Trophoblast cell (in vitro differentiated cells and primary cell): ENCODE results near the gene NFAM1.

Experiments used
- DNase-seq, 2 donors: peaks; one replicate each; pipeline ENCODE4 v3.0.0-alpha.2; 2016
- H2AFZ ChIP-seq: 2 replicates; pipeline ENCODE4 v1.6.1; 2013; ENCODE audit warnings: low read length, moderate library complexity, mild to moderate bottlenecking; ENCODE audit not compliant: insufficient read depth, poor library complexity
- H2AK5ac ChIP-seq: 2 replicates; pipeline ENCODE4 v1.6.1; 2013; ENCODE audit warnings: mild to moderate bottlenecking, low read length
- H2BK120ac ChIP-seq: 2 replicates; pipeline ENCODE4 v1.6.1; 2013; ENCODE audit warnings: low read length, mild to moderate bottlenecking, moderate library complexity; ENCODE audit not compliant: insufficient read depth, poor library complexity
- H2BK12ac ChIP-seq: 2 replicates; pipeline ENCODE4 v1.6.1; 2013; ENCODE audit warnings: mild to moderate bottlenecking, low read length, moderate library complexity
- H2BK5ac ChIP-seq: 2 replicates; pipeline ENCODE4 v1.6.1; 2013; ENCODE audit warnings: low read length, low read depth, moderate library complexity, mild to moderate bottlenecking; ENCODE audit not compliant: poor library complexity
- H3K14ac ChIP-seq: 2 replicates; pipeline ENCODE4 v1.6.1; 2013; ENCODE audit warnings: mild to moderate bottlenecking, low read length
- H3K18ac ChIP-seq: 2 replicates; pipeline ENCODE4 v1.6.1; 2013; ENCODE audit warnings: mild to moderate bottlenecking, low read length
- H3K23ac ChIP-seq: 2 replicates; pipeline ENCODE4 v1.6.1; 2013; ENCODE audit warnings: low read length
- H3K27ac ChIP-seq: 2 replicates; pipeline ENCODE4 v1.5.1; 2013; ENCODE audit warnings: low read depth, mild to moderate bottlenecking, inconsistent platforms, low read length, moderate library complexity
- H3K27me3 ChIP-seq: 2 replicates; pipeline ENCODE4 v1.6.1; 2013; ENCODE audit warnings: inconsistent platforms, mild to moderate bottlenecking, low read length, moderate library complexity; ENCODE audit not compliant: insufficient read depth
- H3K36me3 ChIP-seq, 2 experiments: 1 replicate in 1 of 2; 2 replicates in 1 of 2; pipeline ENCODE4 v1.6.1; 2013; ENCODE audit warnings: low read length in 2 of 2, mild to moderate bottlenecking in 2 of 2, moderate library complexity in 1 of 2; ENCODE audit not compliant: insufficient read depth in 2 of 2, control insufficient read depth in 1 of 2
- H3K4ac ChIP-seq: 2 replicates; pipeline ENCODE4 v1.6.1; 2013; ENCODE audit warnings: low read depth, mild to moderate bottlenecking, low read length, moderate library complexity
- H3K4me1 ChIP-seq, 2 experiments: 1 replicate in 1 of 2; 2 replicates in 1 of 2; pipeline ENCODE4 v1.6.1; 2013; ENCODE audit warnings: low read length in 2 of 2, mild to moderate bottlenecking in 2 of 2, moderate library complexity in 1 of 2; ENCODE audit not compliant: insufficient read depth in 2 of 2, control insufficient read depth in 1 of 2
- H3K4me2 ChIP-seq: 2 replicates; pipeline ENCODE4 v1.6.1; 2013; ENCODE audit warnings: inconsistent platforms, mild to moderate bottlenecking, low read length, moderate library complexity
- H3K4me3 ChIP-seq: 2 replicates; pipeline ENCODE4 v1.5.1; 2013; ENCODE audit warnings: mild to moderate bottlenecking, low read depth, low read length, inconsistent platforms
- H3K79me1 ChIP-seq: one replicate; pipeline ENCODE4 v1.6.1; 2013; ENCODE audit warnings: low read length
- H3K79me2 ChIP-seq: 2 replicates; pipeline ENCODE4 v1.6.1; 2013; ENCODE audit warnings: low read length, mild to moderate bottlenecking; ENCODE audit not compliant: control insufficient read depth, insufficient read depth, poor library complexity
- H3K9ac ChIP-seq: 2 replicates; pipeline ENCODE4 v1.6.1; 2013; ENCODE audit warnings: mild to moderate bottlenecking, low read length
- H3K9me3 ChIP-seq: 2 replicates; pipeline ENCODE4 v1.6.1; 2013; ENCODE audit warnings: low read depth, mild to moderate bottlenecking, control low read depth, inconsistent platforms, low read length; ENCODE audit not compliant: insufficient read depth
- H4K12ac ChIP-seq: 2 replicates; pipeline ENCODE4 v1.6.1; 2013; ENCODE audit warnings: low read depth, mild to moderate bottlenecking, low read length, moderate library complexity
- H4K8ac ChIP-seq: 2 replicates; pipeline ENCODE4 v1.6.1; 2013; ENCODE audit warnings: low read depth, mild to moderate bottlenecking, low read length, moderate library complexity
- H4K91ac ChIP-seq: one replicate; pipeline ENCODE4 v1.6.1; 2013; ENCODE audit warnings: low read depth, mild to moderate bottlenecking, low read length, moderate library complexity
- WGBS: extraction: QIAGEN DNeasy Blood & Tissue Kit; methylation state at CpG from one replicate; pipeline ENCODE4 v1.1.7; 2013; ENCODE audit warnings: missing lambda C conversion rate; ENCODE audit not compliant: insufficient read length, insufficient coverage; ENCODE audit errors: extremely low coverage; 5-methylcytosine and 5-hydroxymethylcytosine counted together

NFAM1 gene

GRCh38 chr22:42387631-42388030, 44.6 kb downstream of the NFAM1 start:
- Histone ChIP-seq H2BK12ac (no peak overlapping the region), H3K4ac (no peak overlapping the region), H3K14ac (no peak overlapping the region), H3K9me3 (no peaks in the 10 kb centered on the region), H2BK120ac (no peak overlapping the region), H4K91ac (no peak overlapping the region), H3K36me3 (no peaks in the 10 kb centered on the region), H2AK5ac (no peak overlapping the region), H2BK5ac (no peak overlapping the region), H3K4me1 (no peaks in the 10 kb centered on the region), H4K12ac (no peak overlapping the region), H3K23ac (no peak overlapping the region), H3K27me3 (no peaks in the 10 kb centered on the region), H2AFZ (no peak overlapping the region), H3K79me1 (no peaks in the 10 kb centered on the region), H3K27ac (no peak overlapping the region), H3K4me3 (no peak overlapping the region), H4K8ac (no peak overlapping the region), H3K79me2 (no peaks in the 10 kb centered on the region), H3K9ac (no peak overlapping the region), H3K18ac (no peak overlapping the region), H3K4me2 (no peak overlapping the region)
- DNase-seq: no peak
- WGBS: no CpG with 5 or more reads among the region's 6 CpGs

DNA sequence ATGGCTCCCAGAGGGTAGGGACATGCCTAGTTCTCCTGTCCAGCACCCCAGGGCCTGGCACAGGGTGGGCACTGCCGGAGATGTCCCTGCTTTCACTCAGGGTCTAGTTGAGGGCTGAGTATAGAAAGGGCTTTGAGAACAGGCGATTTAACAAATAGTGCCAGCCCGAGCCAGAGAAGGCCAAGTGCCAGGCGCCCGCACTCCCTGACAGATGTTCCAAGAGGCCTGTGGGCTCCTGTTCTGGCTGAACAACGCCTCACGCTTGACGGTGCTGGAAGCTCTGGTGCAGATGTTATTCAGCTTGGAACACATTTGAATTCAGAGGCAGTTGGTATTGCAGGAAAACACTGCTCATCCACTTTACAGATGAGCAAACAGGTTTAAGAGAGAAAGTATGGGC, 46.5 kb downstream of the NFAM1 start:
- H3K23ac ChIP-seq: no peak overlapping the region
- H3K9me3 ChIP-seq: no peaks in the 10 kb centered on the region
- H3K4me1 ChIP-seq: peaks cover 0 to 3% of the 10 kb centered on the region in 2 experiments
- no peak overlapping the region for H3K27ac ChIP-seq
- H3K18ac ChIP-seq: no peak overlapping the region
- WGBS: no CpG with 5 or more reads among the region's 8 CpGs
- DNase-seq: no peak
- no peak overlapping the region for H2BK5ac ChIP-seq
- no peak overlapping the region for H2BK12ac ChIP-seq
- no peak overlapping the region for H2AK5ac ChIP-seq
- no peaks in the 10 kb centered on the region for H3K36me3 ChIP-seq
- no peak overlapping the region for H3K4ac ChIP-seq
- no peak overlapping the region for H4K91ac ChIP-seq
- H2BK120ac ChIP-seq: no peak overlapping the region
- no peak overlapping the region for H3K9ac ChIP-seq
- no peaks in the 10 kb centered on the region for H3K79me2 ChIP-seq
- H3K4me2 ChIP-seq: no peak overlapping the region
- no peak overlapping the region for H4K12ac ChIP-seq
- no peaks in the 10 kb centered on the region for H3K79me1 ChIP-seq
- no peak overlapping the region for H4K8ac ChIP-seq
- H3K27me3 ChIP-seq: no peaks in the 10 kb centered on the region
- no peak overlapping the region for H2AFZ ChIP-seq
- no peak overlapping the region for H3K14ac ChIP-seq
- H3K4me3 ChIP-seq: no peak overlapping the region

DNA sequence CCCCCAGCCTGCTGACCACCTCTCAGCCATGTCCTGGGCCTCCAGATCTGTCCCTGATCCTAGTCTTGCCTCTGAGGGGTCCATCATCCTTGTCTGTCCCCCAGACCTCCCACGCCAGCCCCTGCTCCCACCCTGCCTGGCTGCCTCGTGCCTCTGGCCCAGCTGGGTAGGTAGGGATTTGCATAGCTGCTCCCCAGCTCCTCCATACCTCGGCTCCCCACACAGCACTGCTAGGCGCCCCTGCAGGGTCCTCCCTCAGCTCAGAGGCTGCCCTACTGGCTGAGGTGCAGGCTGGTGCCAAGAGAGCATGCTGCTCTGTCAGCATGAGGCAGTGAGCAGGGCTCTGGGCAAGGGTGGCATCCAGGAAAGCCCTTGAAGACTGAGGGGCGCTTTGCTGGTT, 47.7 kb downstream of the NFAM1 start:
- H3K27ac ChIP-seq: no peak overlapping the region
- no peak overlapping the region for H3K14ac ChIP-seq
- H4K12ac ChIP-seq: no peak overlapping the region
- H3K27me3 ChIP-seq: no peaks in the 10 kb centered on the region
- H3K4me1 ChIP-seq: peaks cover 0 to 3% of the 10 kb centered on the region in 2 experiments
- H3K9ac ChIP-seq: no peak overlapping the region
- H3K23ac ChIP-seq: no peak overlapping the region
- no peaks in the 10 kb centered on the region for H3K79me1 ChIP-seq
- no CpG with 5 or more reads among the region's 5 CpGs for WGBS
- no peak overlapping the region for H4K91ac ChIP-seq
- DNase-seq: no peak
- no peak overlapping the region for H2AK5ac ChIP-seq
- no peak overlapping the region for H2BK120ac ChIP-seq
- H3K9me3 ChIP-seq: no peaks in the 10 kb centered on the region
- no peak overlapping the region for H2BK12ac ChIP-seq
- H3K36me3 ChIP-seq: no peaks in the 10 kb centered on the region
- H3K18ac ChIP-seq: no peak overlapping the region
- no peak overlapping the region for H3K4me3 ChIP-seq
- no peak overlapping the region for H4K8ac ChIP-seq
- H2AFZ ChIP-seq: no peak overlapping the region
- H2BK5ac ChIP-seq: no peak overlapping the region
- no peak overlapping the region for H3K4ac ChIP-seq
- H3K4me2 ChIP-seq: no peak overlapping the region
- no peaks in the 10 kb centered on the region for H3K79me2 ChIP-seq

GRCh38 chr22:42383851-42384417, 48.3 kb downstream of the NFAM1 start:
- H3K23ac ChIP-seq: no peak overlapping the region
- H3K4me1 ChIP-seq: peaks cover 0 to 3% of the 10 kb centered on the region in 2 experiments
- no peak overlapping the region for H4K12ac ChIP-seq
- H2AFZ ChIP-seq: no peak overlapping the region
- no peak overlapping the region for H3K4me2 ChIP-seq
- H3K36me3 ChIP-seq: no peaks in the 10 kb centered on the region
- H2AK5ac ChIP-seq: no peak overlapping the region
- no peaks in the 10 kb centered on the region for H3K9me3 ChIP-seq
- no peak overlapping the region for H3K18ac ChIP-seq
- no peak overlapping the region for H4K8ac ChIP-seq
- H3K4ac ChIP-seq: no peak overlapping the region
- H3K14ac ChIP-seq: no peak overlapping the region
- H2BK5ac ChIP-seq: no peak overlapping the region
- no peak overlapping the region for H3K27ac ChIP-seq
- no peaks in the 10 kb centered on the region for H3K79me2 ChIP-seq
- no peak overlapping the region for H4K91ac ChIP-seq
- no peak for DNase-seq
- H3K9ac ChIP-seq: no peak overlapping the region
- H2BK120ac ChIP-seq: no peak overlapping the region
- H3K79me1 ChIP-seq: no peaks in the 10 kb centered on the region
- no CpG with 5 or more reads among the region's 7 CpGs for WGBS
- H2BK12ac ChIP-seq: no peak overlapping the region
- H3K27me3 ChIP-seq: no peaks in the 10 kb centered on the region
- H3K4me3 ChIP-seq: no peak overlapping the region
